Measurements from ENCODE around the gene EYA3.
A peak's percentile ranks its signal among the peaks of the same experiment; 100 is the strongest.

Gene EYA3

DNA sequence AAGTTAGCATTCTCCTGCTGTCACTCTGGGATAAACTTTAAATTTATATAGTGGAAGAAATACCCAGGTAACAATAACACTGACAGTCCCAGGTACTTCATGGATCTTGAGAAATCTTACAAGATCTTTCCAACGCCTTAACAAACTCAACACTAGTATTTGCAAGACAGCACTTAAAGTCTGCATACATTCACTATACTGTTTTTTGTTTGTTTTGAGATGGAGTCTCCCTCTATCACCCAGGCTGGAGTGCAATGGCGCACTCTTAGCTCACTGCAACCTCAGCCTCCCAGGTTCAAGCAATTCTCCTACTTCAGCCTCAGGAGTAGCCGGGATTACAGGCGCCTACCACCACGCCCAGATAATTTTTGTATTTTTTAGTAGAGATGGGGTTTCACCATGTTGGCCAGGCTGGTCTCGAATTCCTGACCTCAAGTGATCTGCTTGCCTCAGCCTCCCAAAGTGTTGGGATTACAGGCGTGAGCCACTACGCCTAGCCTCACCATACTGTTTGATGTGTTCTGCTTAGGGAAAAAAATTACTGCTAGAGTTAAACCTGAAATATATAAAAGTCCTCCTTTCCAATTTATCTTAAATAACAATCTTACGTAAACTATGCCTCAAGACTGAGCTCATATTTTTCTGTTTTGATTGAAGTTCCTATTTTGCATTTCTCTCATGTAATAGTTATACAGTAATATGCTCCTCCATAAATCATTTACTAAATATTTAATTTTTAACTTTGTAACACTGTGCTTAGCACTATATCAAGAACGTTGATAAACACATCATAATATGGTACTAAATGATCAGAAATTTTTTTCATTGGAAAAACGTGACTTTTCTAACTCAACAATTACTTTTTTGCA lies 17.5 kb downstream of the EYA3 start:
- DNase-seq = no peak

DNA sequence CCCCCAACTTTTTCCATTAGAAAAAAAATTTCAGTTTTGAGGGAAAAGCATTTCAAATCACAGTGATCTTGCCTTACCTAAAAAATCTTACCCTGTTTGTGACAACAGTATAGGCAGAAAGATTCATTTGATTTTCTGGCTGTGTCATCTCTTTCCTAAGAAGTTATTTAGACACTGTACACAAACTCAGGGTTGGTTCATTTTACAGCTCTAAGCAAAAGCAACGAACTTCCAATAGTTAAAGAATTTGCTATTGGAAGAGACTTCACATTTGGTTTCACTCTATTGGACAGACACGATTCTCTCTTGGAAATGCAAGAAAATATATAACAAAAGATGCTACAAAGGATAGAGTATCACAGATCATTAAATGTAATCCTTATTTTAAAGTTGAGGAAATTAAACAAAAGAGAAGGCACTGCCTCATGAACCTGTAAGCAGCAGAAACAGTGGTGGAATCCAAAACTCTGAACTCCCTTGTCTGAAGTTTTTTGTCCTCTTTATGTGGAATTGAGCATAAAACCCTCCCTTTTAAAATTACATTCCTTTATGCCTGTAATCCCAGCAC lies 20.8 kb downstream of the EYA3 start:
- DNase-seq = no peak

DNA sequence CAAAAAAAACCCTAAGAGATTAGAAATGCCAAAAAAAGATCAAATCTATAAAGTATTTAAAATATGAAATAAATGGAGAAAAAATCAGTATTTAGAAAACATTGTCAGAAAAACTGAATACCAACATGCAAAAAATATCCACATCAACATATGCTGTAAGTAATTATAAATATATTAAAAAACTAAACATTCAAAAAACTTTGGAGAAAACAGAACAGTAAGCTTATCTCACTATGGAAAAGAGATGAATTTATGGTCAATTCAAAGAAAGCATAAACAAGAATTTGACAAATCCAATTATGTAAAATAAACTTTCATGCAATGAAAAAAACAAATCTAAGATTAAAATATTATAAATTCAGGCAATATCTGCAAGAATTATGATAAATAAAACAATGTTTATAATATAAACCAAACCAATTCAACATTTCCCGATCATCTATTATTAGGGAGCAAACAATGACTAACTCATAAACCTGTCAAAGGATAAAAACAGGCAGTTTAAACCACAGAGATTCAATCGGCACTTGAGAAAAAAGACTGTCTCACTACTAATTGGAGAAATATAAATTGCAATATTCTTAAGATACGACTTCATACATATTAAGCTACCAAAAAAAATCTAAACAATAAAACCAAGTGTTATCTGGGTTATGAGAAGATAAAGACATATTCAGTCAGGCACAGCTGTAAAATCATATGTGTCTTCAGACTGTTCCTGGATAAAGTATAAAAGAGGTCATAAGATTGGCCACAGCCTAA lies 21.8 kb downstream of the EYA3 start:
- DNase-seq = no peak

DNA sequence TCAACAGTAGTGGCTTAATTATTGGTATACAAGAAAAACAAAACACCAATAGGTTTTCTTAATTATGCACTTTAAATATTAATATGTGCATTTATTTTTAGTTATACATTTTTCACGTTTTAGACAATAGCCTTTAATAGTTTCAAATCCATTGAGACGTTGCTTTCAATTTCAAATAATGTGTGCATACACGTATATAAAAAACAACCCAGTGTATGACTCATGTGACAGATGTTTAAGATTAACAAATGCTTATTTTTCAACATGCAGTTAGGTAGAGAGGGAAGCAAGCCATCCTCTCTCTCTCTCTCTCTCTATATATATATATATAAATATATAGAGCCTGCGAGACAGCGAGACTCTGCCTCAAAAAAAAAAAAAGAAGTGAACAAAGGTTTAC lies 24.3 kb downstream of the EYA3 start:
- no peak for DNase-seq

DNA sequence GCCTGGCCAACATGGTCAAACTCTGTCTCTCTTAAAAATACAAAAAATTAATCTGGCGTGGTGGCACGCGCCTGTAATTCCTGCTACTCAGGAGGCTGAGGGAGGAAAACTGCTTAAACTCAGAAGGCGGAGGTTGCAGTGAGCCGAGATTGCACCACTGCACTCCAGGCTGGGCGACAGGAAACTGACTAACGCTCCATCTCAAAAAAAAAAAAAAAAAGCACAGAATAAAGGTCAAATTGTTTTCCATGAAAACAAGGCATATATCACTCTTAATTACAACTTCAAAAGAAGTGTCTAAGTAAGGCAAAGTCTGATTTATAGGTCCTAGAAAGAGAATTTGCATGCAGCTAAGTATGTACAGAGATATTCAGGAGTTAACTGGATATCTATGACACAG lies 25.6 kb downstream of the EYA3 start:
- no peak for DNase-seq

GRCh38 chr1:28058971-28059878 lies 29.2 kb downstream of the EYA3 start:
- no peak for DNase-seq

- no peak for DNase-seq
Observed at GRCh38 chr1:28058168-28058567, 30.2 kb downstream of the EYA3 start.

DNA sequence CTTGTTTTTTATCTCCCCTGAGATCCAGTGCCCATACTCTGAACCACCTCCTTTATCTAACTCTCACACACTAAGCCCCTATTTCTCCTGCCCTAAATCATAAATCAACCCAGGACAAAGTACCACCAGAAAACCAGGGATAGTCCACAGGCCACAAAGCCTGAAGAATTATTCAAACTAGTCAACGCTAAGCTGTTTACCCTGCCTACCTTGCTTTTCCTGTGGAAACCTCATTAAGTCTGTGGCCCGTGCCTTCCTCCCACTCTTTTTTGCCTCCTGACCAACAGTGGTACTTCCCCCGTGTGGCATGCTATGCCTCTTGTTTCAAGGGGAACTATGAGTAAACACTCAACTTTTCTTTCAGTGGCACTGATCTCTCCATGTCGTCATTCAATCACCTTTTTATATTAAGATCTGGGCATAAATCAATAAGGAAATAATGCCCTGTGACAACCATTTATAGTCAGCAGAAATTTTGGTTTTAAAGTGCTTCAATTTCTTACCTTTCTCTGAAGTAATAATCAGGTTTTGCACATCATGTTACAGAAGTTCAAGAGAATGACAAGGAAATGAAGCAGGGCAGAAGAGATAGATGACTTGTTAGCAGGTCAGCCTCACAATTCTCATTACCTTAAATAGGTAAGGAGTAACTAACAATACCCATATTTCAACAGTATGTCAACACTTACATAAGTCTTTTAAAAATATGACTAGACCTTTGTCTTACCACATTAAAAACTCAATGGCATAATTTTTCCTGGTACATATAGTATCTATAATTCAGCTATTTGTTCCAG lies 32.1 kb downstream of the EYA3 start:
- DNase-seq = peak; percentile 51

GRCh38 chr1:28050776-28051175 lies 37.6 kb downstream of the EYA3 start:
- no peak for DNase-seq

DNA sequence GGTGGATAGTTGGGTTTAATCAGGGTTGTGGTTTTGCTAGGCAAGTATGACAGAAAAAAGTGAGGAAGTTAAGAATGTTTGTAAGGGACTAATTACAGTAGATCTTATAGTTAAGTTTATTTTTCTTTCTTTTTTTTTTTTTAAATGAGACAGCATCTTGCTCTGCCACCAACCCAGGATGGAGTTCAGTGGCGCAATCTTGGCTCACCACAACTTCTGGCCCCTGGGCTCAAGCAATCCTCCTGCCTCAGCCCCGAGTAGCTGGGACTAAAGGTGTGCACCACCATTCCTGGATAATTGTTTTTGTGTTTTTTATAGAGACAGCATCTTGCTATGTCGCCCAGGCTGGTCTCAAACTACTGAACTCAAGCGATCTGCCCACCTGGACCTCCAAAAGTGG lies 41.7 kb downstream of the EYA3 start:
- DNase-seq = no peak

GRCh38 chr1:28045777-28046176 lies 42.6 kb downstream of the EYA3 start:
- no peak for DNase-seq

GRCh38 chr1:28044399-28044798 lies 44.0 kb downstream of the EYA3 start:
- no peak for DNase-seq

DNA sequence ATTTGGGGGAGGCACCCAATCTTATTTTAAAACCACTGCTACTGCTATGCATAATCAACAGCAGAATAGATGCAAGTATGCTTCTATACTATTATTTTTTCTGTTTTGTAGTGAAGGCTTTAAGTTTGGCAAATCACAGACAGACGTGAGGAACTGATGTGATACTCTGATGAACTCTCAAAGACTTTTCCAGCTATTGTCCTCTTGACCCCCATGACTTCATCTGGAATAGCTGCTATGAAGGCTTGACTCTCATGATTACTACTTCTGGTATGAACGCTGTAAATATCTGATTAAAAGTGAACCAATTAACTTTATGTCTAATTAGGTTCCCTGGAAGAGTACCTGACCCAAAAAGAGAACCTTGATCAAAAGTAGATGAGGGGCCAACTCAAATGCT lies 49.1 kb downstream of the EYA3 start:
- DNase-seq = no peak

DNA sequence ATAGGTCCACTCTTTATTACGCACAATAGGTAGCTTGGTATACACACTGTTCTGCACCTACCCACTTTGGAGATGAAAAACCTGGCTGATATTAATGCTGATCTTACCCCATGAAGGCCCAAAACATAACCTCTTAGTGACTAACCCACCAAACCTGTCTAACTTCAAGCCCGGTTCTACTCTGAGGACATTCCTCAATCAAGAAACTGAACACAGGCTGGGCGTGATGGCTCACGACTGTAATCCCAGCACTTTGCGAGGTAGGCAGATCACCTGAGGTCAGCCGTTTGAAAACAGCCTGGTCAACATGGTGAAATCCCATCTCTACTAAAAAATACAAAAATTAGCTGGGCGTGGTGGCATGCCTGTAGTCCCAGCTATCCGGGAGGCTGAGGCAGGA lies 50.5 kb downstream of the EYA3 start:
- DNase-seq = no peak

GRCh38 chr1:28037206-28037605 lies 51.2 kb downstream of the EYA3 start:
- DNase-seq = no peak

DNA sequence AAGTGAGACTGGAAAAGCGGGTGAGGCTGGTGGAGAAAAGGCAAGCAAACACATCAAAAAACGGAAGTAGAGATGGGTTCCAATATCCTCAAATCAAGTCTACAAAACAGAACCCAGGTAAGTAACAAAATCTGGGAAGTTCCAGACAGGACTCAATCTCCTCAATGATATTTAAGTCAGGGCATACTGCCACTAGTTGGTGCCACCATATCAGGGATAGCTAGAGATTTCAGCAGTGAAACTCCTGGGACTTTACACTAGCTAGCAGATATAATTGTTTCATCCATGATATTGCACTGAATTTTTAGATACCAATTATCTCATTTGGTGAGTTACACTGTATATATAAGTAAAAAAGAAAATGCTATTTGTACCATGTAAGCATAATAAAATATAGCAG lies 52.0 kb downstream of the EYA3 start:
- no peak for DNase-seq

DNA sequence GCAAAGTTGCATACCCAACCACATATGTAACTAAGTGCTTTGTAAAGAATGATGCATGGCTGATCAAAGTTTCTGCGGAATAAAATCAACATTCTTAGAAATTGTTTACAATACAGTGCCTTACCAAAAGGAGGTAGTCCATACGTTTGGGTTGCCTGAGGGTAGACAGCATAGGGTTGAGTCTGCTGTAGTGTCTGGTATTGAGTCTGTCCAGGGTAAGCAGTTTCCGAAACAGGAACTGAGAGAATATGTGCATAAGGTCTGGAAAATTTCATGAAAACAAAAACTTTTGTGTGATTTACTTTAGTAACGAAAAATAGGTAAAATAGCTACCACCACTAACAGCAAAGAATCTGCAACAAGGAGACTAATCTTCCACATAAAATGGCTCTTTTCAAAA lies 53.0 kb downstream of the EYA3 start:
- DNase-seq = no peak

GRCh38 chr1:28032281-28032680 lies 56.1 kb downstream of the EYA3 start:
- no peak for DNase-seq

DNA sequence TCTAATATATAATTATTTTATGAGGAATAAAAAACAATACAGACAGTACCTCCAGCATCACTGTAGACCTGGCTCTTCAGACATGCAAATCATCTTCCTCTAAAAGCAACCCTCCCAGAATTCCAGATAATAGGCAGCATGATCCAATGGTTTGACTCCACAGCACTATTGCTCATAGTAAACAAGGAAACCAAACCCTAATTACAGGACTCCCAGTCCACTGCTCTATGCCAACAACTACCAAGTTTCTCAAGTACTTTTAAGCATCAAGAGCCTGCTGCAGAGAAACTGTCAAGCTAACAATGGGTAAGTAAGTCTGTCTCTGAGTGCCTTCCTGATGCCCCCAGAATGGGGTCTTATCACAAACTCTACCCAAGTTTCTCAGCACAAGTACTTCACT lies 57.2 kb downstream of the EYA3 start:
- no peak for DNase-seq

DNA sequence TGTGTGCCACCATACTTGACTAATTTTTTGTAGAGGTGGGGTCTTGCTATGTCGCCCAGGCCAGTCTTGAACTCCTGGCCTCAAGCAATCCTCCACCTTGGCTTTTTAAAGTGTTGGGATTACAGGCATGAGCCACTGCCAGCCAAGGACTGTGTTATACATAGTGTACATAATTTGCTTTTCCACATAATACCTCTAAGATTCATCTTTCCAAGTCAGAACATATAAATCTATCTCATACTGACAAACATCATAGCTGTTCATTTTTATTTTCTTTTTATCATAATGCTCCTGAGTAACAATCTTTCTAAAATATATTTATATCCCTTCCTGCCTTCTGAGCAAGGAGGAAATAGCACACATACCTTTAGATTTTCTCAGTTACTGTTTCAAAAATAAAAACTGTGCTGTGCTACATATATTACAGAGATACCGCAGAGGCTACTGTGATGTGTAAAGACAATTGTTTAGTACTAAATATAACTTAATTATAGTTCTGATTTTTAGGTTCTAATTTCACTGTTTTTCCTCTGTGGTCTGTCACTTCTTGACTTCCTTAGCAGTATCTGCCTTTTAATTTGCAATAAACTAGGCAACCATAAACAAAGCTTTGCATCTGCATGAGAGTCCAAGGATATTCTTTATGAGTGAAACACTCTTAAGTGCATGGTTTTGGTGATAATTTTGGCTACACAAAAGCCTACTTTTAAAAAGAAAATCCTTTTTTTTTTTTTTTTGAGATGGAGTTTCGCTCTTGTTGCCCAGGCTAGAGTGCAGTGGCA lies 59.3 kb downstream of the EYA3 start:
- DNase-seq = no peak

GRCh38 chr1:28027660-28028059 lies 60.8 kb downstream of the EYA3 start:
- DNase-seq = no peak
